Measurements from ENCODE around the gene MFN2. TPM values are rescaled to one million over a fixed set of nuclear protein-coding genes. Genes with fewer than 3 reads are reported as not detected.

The MFN2 gene
- total and polyA plus RNA-seq, 9 of the 15 experiments (the other 6 are each of a cell fraction or from before 2014, with no cell fraction given) = 10.5 to 158 (median 87.1) TPM

- TF ChIP-seq PBX2 (CRISPR knock-in tag; IDR thresholded peaks at IDR 0.05; ENCODE audit: low read depth) (no peak), PBX2 (tag; conservative IDR thresholded peaks at IDR 0.05; ENCODE audit: low read depth) (peak; percentile 98), GATA2 (CRISPR knock-in tag; IDR thresholded peaks at IDR 0.05) (peak; percentile 98), TSC22D4 (tag; IDR thresholded peaks at IDR 0.05) (no peak), NFRKB (IDR thresholded peaks at IDR 0.05; ENCODE audit: low read depth) (peak; percentile 52; the same call in 1 of the 2 replicates), SOX6 (IDR thresholded peaks at IDR 0.05) (peak; percentile 72; the same call in 1 of the 2 replicates), ARHGAP35 (IDR thresholded peaks at IDR 0.05; ENCODE audit: partially characterized antibody) (no peak)
- TF ChIP-seq, protein P1, sequence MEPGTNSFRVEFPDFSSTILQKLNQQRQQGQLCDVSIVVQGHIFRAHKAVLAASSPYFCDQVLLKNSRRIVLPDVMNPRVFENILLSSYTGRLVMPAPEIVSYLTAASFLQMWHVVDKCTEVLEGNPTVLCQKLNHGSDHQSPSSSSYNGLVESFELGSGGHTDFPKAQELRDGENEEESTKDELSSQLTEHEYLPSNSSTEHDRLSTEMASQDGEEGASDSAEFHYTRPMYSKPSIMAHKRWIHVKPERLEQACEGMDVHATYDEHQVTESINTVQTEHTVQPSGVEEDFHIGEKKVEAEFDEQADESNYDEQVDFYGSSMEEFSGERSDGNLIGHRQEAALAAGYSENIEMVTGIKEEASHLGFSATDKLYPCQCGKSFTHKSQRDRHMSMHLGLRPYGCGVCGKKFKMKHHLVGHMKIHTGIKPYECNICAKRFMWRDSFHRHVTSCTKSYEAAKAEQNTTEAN (CRISPR knock-in tag; IDR thresholded peaks at IDR 0.05) = no peak
- TF ChIP-seq, protein P2, sequence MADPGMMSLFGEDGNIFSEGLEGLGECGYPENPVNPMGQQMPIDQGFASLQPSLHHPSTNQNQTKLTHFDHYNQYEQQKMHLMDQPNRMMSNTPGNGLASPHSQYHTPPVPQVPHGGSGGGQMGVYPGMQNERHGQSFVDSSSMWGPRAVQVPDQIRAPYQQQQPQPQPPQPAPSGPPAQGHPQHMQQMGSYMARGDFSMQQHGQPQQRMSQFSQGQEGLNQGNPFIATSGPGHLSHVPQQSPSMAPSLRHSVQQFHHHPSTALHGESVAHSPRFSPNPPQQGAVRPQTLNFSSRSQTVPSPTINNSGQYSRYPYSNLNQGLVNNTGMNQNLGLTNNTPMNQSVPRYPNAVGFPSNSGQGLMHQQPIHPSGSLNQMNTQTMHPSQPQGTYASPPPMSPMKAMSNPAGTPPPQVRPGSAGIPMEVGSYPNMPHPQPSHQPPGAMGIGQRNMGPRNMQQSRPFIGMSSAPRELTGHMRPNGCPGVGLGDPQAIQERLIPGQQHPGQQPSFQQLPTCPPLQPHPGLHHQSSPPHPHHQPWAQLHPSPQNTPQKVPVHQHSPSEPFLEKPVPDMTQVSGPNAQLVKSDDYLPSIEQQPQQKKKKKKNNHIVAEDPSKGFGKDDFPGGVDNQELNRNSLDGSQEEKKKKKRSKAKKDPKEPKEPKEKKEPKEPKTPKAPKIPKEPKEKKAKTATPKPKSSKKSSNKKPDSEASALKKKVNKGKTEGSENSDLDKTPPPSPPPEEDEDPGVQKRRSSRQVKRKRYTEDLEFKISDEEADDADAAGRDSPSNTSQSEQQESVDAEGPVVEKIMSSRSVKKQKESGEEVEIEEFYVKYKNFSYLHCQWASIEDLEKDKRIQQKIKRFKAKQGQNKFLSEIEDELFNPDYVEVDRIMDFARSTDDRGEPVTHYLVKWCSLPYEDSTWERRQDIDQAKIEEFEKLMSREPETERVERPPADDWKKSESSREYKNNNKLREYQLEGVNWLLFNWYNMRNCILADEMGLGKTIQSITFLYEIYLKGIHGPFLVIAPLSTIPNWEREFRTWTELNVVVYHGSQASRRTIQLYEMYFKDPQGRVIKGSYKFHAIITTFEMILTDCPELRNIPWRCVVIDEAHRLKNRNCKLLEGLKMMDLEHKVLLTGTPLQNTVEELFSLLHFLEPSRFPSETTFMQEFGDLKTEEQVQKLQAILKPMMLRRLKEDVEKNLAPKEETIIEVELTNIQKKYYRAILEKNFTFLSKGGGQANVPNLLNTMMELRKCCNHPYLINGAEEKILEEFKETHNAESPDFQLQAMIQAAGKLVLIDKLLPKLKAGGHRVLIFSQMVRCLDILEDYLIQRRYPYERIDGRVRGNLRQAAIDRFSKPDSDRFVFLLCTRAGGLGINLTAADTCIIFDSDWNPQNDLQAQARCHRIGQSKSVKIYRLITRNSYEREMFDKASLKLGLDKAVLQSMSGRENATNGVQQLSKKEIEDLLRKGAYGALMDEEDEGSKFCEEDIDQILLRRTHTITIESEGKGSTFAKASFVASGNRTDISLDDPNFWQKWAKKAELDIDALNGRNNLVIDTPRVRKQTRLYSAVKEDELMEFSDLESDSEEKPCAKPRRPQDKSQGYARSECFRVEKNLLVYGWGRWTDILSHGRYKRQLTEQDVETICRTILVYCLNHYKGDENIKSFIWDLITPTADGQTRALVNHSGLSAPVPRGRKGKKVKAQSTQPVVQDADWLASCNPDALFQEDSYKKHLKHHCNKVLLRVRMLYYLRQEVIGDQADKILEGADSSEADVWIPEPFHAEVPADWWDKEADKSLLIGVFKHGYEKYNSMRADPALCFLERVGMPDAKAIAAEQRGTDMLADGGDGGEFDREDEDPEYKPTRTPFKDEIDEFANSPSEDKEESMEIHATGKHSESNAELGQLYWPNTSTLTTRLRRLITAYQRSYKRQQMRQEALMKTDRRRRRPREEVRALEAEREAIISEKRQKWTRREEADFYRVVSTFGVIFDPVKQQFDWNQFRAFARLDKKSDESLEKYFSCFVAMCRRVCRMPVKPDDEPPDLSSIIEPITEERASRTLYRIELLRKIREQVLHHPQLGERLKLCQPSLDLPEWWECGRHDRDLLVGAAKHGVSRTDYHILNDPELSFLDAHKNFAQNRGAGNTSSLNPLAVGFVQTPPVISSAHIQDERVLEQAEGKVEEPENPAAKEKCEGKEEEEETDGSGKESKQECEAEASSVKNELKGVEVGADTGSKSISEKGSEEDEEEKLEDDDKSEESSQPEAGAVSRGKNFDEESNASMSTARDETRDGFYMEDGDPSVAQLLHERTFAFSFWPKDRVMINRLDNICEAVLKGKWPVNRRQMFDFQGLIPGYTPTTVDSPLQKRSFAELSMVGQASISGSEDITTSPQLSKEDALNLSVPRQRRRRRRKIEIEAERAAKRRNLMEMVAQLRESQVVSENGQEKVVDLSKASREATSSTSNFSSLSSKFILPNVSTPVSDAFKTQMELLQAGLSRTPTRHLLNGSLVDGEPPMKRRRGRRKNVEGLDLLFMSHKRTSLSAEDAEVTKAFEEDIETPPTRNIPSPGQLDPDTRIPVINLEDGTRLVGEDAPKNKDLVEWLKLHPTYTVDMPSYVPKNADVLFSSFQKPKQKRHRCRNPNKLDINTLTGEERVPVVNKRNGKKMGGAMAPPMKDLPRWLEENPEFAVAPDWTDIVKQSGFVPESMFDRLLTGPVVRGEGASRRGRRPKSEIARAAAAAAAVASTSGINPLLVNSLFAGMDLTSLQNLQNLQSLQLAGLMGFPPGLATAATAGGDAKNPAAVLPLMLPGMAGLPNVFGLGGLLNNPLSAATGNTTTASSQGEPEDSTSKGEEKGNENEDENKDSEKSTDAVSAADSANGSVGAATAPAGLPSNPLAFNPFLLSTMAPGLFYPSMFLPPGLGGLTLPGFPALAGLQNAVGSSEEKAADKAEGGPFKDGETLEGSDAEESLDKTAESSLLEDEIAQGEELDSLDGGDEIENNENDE (IDR thresholded peaks at IDR 0.05; ENCODE audit: low read depth, low read length) = no peak
Observed at GRCh38 chr1:12005488-12006166, 25.4 kb downstream of the MFN2 start (continued).
